RWPE2 (cell line): ENCODE data around the gene MAP7D1.

Experiments
- ATAC-seq: fragments of 200-7000 bp; cut with Tn5 transposase; 3 replicates; pipeline ENCODE4 v1.9.1; 2021; ENCODE audit warnings: low read depth
- DNase-seq: peaks from one replicate; pipeline ENCODE4 v3.0.0-alpha.2; 2020; ENCODE audit warnings: low spot score
- H3K27ac ChIP-seq: fragments of 450-650 bp; 2 replicates; pipeline ENCODE4 v1.5.1; 2017; ENCODE audit warnings: mild to moderate bottlenecking; ENCODE audit not compliant: poor library complexity, severe bottlenecking
- H3K27me3 ChIP-seq: fragments of 250-450 bp; sonication (Bioruptor Pico); 2 replicates; pipeline ENCODE4 v1.5.1; 2021; ENCODE audit warnings: mild to moderate bottlenecking, moderate library complexity; ENCODE audit not compliant: insufficient read depth, poor library complexity, severe bottlenecking
- H3K36me3 ChIP-seq: fragments of 250-450 bp; sonication (Bioruptor Pico); 2 replicates; pipeline ENCODE4 v1.5.1; 2020; ENCODE audit warnings: low read depth, mild to moderate bottlenecking, moderate library complexity
- H3K4me1 ChIP-seq: fragments of 250-450 bp; sonication (Bioruptor Pico); 2 replicates; pipeline ENCODE4 v1.5.1; 2021; ENCODE audit warnings: mild to moderate bottlenecking, moderate library complexity; ENCODE audit not compliant: insufficient read depth, poor library complexity, severe bottlenecking
- H3K4me3 ChIP-seq: fragments of 250-450 bp; sonication (Bioruptor Pico); 2 replicates; pipeline ENCODE4 v1.5.1; 2021; ENCODE audit warnings: mild to moderate bottlenecking, moderate library complexity; ENCODE audit not compliant: severe bottlenecking
- H3K9me3 ChIP-seq: fragments of 250-450 bp; sonication (Bioruptor Pico); 2 replicates; pipeline ENCODE4 v1.5.1; 2021; ENCODE audit warnings: mild to moderate bottlenecking, moderate library complexity; ENCODE audit not compliant: severe bottlenecking
- CTCF ChIP-seq: fragments of 450-650 bp; IDR thresholded peaks from one replicate; pipeline ENCODE4 v1.5.1; 2017; ENCODE audit warnings: mild to moderate bottlenecking, moderate library complexity; ENCODE audit not compliant: poor library complexity, severe bottlenecking

MAP7D1 gene

DNA sequence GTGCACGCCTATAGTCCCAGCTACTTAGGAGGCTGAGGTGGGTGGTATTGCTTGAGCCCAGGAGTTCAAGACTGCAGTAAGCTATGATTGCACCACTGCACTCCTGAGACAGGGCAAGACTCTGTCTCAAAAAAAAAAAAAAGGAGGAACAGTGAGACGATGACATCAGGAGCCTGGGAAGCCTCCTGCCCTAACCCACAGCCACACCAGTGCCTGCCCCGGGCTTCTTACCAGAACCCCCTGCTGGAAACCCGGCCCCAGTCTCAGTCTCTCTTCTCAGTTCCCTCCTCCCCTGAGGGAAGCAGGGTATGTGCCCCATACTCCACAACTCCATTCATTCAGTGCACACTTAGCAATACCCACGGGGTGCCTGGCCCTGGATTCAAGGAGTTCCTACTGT, 40.0 kb upstream of the MAP7D1 start:
- Histone ChIP-seq H3K4me1 (no peaks in the 10 kb centered on the region), H3K36me3 (no peaks in the 10 kb centered on the region), H3K9me3 (no peaks in the 10 kb centered on the region), H3K27ac (no peak overlapping the region), H3K27me3 (no peaks in the 10 kb centered on the region), H3K4me3 (no peak overlapping the region)
- no peak for DNase-seq
- no peak for ATAC-seq
- TF ChIP-seq CTCF: no peak

DNA sequence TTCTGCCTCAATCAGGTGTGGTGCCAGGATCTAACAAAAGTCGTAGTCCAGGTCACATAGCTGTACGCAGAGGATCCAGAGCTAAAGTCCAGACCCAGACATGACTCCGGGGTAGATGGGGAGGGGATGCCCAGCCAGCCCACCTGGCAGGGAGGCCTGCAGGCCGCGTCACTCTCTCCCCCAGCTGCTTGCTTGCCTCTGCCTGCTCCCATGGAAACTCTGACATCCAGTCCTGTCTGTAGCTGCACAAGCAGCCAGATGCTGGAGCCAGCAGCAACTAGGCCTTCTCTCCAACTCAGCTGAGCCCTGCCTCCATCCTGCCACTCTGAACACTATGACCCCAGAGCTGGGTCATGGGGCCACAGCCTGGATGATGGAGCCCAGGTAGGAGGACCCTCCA, 39.1 kb upstream of the MAP7D1 start:
- Histone ChIP-seq H3K36me3 (no peaks in the 10 kb centered on the region), H3K4me3 (no peak overlapping the region), H3K27me3 (no peaks in the 10 kb centered on the region), H3K4me1 (no peaks in the 10 kb centered on the region), H3K27ac (no peak overlapping the region), H3K9me3 (no peaks in the 10 kb centered on the region)
- DNase-seq (no peak), ATAC-seq (no peak)
- no peak for TF ChIP-seq CTCF

- no peak for TF ChIP-seq CTCF
- Histone ChIP-seq H3K4me1 (no peaks in the 10 kb centered on the region), H3K27ac (no peak overlapping the region), H3K36me3 (no peaks in the 10 kb centered on the region), H3K9me3 (no peaks in the 10 kb centered on the region), H3K27me3 (no peaks in the 10 kb centered on the region), H3K4me3 (no peak overlapping the region)
- ATAC-seq: no peak
- DNase-seq: no peak
Measured at GRCh38 chr1:36118447-36119204, 37.3 kb upstream of the MAP7D1 start.

DNA sequence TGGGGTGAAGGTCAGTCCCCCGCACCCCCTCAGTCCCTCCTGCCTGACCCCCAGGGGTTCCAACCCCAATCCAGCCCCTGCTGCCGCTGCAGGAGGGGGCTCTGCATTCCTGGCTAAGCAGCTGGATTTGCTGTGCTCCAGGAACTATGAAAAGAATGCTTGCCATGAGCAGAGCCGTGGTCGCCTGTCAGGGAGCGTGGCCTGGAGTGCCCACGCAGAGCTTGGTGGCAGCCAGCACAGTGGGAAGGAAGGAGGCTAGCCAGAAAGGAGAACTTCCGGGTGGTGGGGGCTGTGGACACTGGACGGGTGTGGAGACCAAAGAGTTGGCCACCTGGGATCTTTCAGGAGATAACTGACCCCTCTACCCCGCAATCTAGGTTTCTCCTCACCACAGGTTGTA, 36.5 kb upstream of the MAP7D1 start:
- peaks cover under 1% of the 10 kb centered on the region for H3K27me3 ChIP-seq

More for the DNA sequence above, 36.5 kb upstream of the MAP7D1 start:
- H3K9me3 ChIP-seq: no peaks in the 10 kb centered on the region
- H3K4me3 ChIP-seq: no peak overlapping the region
- ATAC-seq (no peak), DNase-seq (no peak)
- H3K27ac ChIP-seq: no peak overlapping the region
- TF ChIP-seq CTCF: no peak
- no peaks in the 10 kb centered on the region for H3K36me3 ChIP-seq
- no peaks in the 10 kb centered on the region for H3K4me1 ChIP-seq
